Natural killer cell (primary cell): ENCODE results near the gene RUVBL2. TPM values are rescaled to one million over a fixed set of nuclear protein-coding genes. Genes with fewer than 3 reads are reported as not detected.
"Not testable (repeated sequence)": the region's sequence is repeated elsewhere in the genome, so short reads cannot be mapped to it uniquely, and the experiment has no call there.

Experiments used
- ATAC-seq, 3 donors: fragments of 150-1000 bp in 2 of 3; fragments of 200-7000 bp in 1 of 3; cut with Tn5 transposase; 1 replicate in 1 of 3; 2 replicates in 2 of 3; pipeline ENCODE4 v1.10.0; 2021; ENCODE audit warnings: mild to moderate bottlenecking in 2 of 3, moderate library complexity in 2 of 3
- DNase-seq, 2 donors: peaks; one replicate each; pipeline versions ENCODE4 v3.0.0 to v3.0.0-alpha.2; 2013 to 2021; ENCODE audit warnings: mixed read lengths in 1 of 2
- H3K27ac ChIP-seq: one replicate; pipeline ENCODE4 v1.5.1; 2013; ENCODE audit warnings: mild to moderate bottlenecking, low read length
- H3K27me3 ChIP-seq: one replicate; pipeline ENCODE4 v1.6.1; 2013; ENCODE audit warnings: low read length; ENCODE audit not compliant: control insufficient read depth, insufficient read depth
- H3K36me3 ChIP-seq: one replicate; pipeline ENCODE4 v1.6.1; 2013; ENCODE audit warnings: low read length; ENCODE audit not compliant: control insufficient read depth, insufficient read depth
- H3K4me1 ChIP-seq: one replicate; pipeline ENCODE4 v1.6.1; 2013; ENCODE audit warnings: low read length; ENCODE audit not compliant: control insufficient read depth, insufficient read depth
- H3K4me3 ChIP-seq: one replicate; pipeline ENCODE4 v1.5.1; 2013; ENCODE audit warnings: low read length
- H3K9me3 ChIP-seq: one replicate; pipeline ENCODE4 v1.6.1; 2013; ENCODE audit warnings: low read length; ENCODE audit not compliant: control insufficient read depth, insufficient read depth
- H3K27ac Mint-ChIP-seq, 2 donors: one replicate each; pipeline ENCODE4 v1.8.0; 2022; ENCODE audit warnings: mild to moderate bottlenecking in 2 of 2, mixed read lengths in 2 of 2, moderate library complexity in 1 of 2
- H3K27me3 Mint-ChIP-seq, 2 donors: one replicate each; pipeline ENCODE4 v1.8.0; 2022; ENCODE audit warnings: low read depth in 2 of 2, mixed read lengths in 2 of 2
- H3K36me3 Mint-ChIP-seq: one replicate; pipeline ENCODE4 v1.8.0; 2022; ENCODE audit warnings: mixed read lengths
- H3K4me1 Mint-ChIP-seq, 2 donors: one replicate each; pipeline ENCODE4 v1.8.0; 2022; ENCODE audit warnings: mixed read lengths in 2 of 2
- H3K4me3 Mint-ChIP-seq: one replicate; pipeline ENCODE4 v1.8.0; 2022; ENCODE audit warnings: mild to moderate bottlenecking, moderate library complexity, mixed read lengths
- H3K9me3 Mint-ChIP-seq, 2 donors: one replicate each; pipeline ENCODE4 v1.8.0; 2022; ENCODE audit warnings: mixed read lengths in 2 of 2
- CTCF ChIP-seq: fragments of 200-600 bp; IDR thresholded peaks from one replicate; pipeline ENCODE4 v1.8.0; 2022; ENCODE audit warnings: antibody characterized with exemption
- WGBS: methylation state at CpG from one replicate; pipeline ENCODE4 v1.1.7; 2013; ENCODE audit warnings: missing lambda C conversion rate; ENCODE audit not compliant: insufficient coverage; 5-methylcytosine and 5-hydroxymethylcytosine counted together
- intact Hi-C: fragments of 100-400 bp; cut with micrococcal nuclease; formaldehyde crosslinking; loops from one replicate; pipeline ENCODE4 v1.14.2; 2022
- total RNA-seq, 4 donors: library from RNA; stranded (reverse); fragments of 120-200 nt in 1 of 4; gene quantifications; one replicate each; pipeline versions ENCODE4 v1.2.3 to v1.2.4, GENCODE V29; 2013 to 2022

RUVBL2 gene
- total RNA-seq, 3 donors from 2014 or later (not counting 1 experiment from before 2014, with no cell fraction given): 23.6 to 28.3 (median 26.5) TPM

- 95% methylated on average over 16 of the region's 29 CpGs for WGBS
- Histone ChIP-seq H3K27me3 (peaks cover 3% of the 10 kb centered on the region), H3K4me3 (no peak overlapping the region), H3K27ac (no peak overlapping the region), H3K9me3 (no peaks in the 10 kb centered on the region), H3K4me1 (peaks cover 33% of the 10 kb centered on the region), H3K36me3 (peaks cover 6% of the 10 kb centered on the region)
- intact Hi-C loops: no loop called here
- TF ChIP-seq CTCF: no peak
- peak overlapping the region; percentile 49 for H3K4me3 Mint-ChIP-seq
- H3K27ac Mint-ChIP-seq: no peak overlapping the region
- H3K9me3 Mint-ChIP-seq: no peaks in the 10 kb centered on the region
- peaks cover 0 to 7% of the 10 kb centered on the region in 2 donors for H3K27me3 Mint-ChIP-seq
- no peaks in the 10 kb centered on the region for H3K36me3 Mint-ChIP-seq
- ATAC-seq (no peak), DNase-seq (peak in 1 of 2 donors; percentile 6)
- H3K4me1 Mint-ChIP-seq: peaks cover 15 to 33% of the 10 kb centered on the region in 2 donors
These were observed 22.6 kb downstream of the RUVBL2 start for GRCh38 chr19:49016067-49016839.

- no peaks in the 10 kb centered on the region for H3K9me3 Mint-ChIP-seq
- H3K36me3 ChIP-seq: no peaks in the 10 kb centered on the region
- H3K4me3 ChIP-seq: peak within 1 kb of the TSS; percentile 50
- no peaks in the 10 kb centered on the region for H3K36me3 Mint-ChIP-seq
- DNase-seq (peak in 1 of 2 donors; percentile 8), ATAC-seq (no peak)
- no peak for TF ChIP-seq CTCF
- peaks cover 0 to 7% of the 10 kb centered on the region in 2 donors for H3K27me3 Mint-ChIP-seq
- peak within 1 kb of the TSS in 1 of 2 donors; percentile 84 for H3K27ac Mint-ChIP-seq
- no peak within 1 kb of the TSS for H3K27ac ChIP-seq
- peaks cover 33% of the 10 kb centered on the region for H3K4me1 ChIP-seq
- H3K27me3 ChIP-seq: peaks cover 3% of the 10 kb centered on the region
- H3K9me3 ChIP-seq: no peaks in the 10 kb centered on the region
- H3K4me3 Mint-ChIP-seq: peak within 1 kb of the TSS; percentile 86
- WGBS: 67% methylated on average over 16 of the region's 17 CpGs
- intact Hi-C loops: no loop called here
- peaks cover 15 to 36% of the 10 kb centered on the region in 2 donors for H3K4me1 Mint-ChIP-seq
These were observed 23.5 kb downstream of the RUVBL2 start, which contains the start of gene LHB for GRCh38 chr19:49017041-49017665. LHB (minus strand) TSS chr19:49017091; CDS start chr19:49017081, 10 bp downstream.

- WGBS: under 1% methylated on average over 62 of the region's 62 CpGs
- DNase-seq (peak; percentile 62 to 80), ATAC-seq (peak; percentile 82 to 84 (median 84))
- H3K4me1 ChIP-seq: peaks cover 33% of the 10 kb centered on the region
- H3K4me3 ChIP-seq: peak overlapping the region; percentile 50
- no peaks in the 10 kb centered on the region for H3K9me3 Mint-ChIP-seq
- peak overlapping the region in 1 of 2 donors; percentile 84 for H3K27ac Mint-ChIP-seq
- H3K36me3 ChIP-seq: no peaks in the 10 kb centered on the region
- intact Hi-C loops: no loop called here
- H3K27me3 Mint-ChIP-seq: peaks cover 0 to 7% of the 10 kb centered on the region in 2 donors
- H3K9me3 ChIP-seq: no peaks in the 10 kb centered on the region
- TF ChIP-seq CTCF: peak; percentile 67
- no peak overlapping the region for H3K27ac ChIP-seq
- H3K36me3 Mint-ChIP-seq: no peaks in the 10 kb centered on the region
- H3K27me3 ChIP-seq: peaks cover 3% of the 10 kb centered on the region
- peak overlapping the region; percentile 86 for H3K4me3 Mint-ChIP-seq
- H3K4me1 Mint-ChIP-seq: peaks cover 15 to 36% of the 10 kb centered on the region in 2 donors
These were observed 24.1 kb downstream of the RUVBL2 start for GRCh38 chr19:49017666-49018351.

- H3K9me3 ChIP-seq, H3K36me3 ChIP-seq, H3K36me3 Mint-ChIP-seq, H3K27me3 ChIP-seq, H3K9me3 Mint-ChIP-seq, H3K27me3 Mint-ChIP-seq, intact Hi-C loops, ATAC-seq, H3K27ac ChIP-seq: not testable (repeated sequence)
- peak overlapping the region; percentile 86 for H3K4me3 Mint-ChIP-seq
- peaks cover 33% of the 10 kb centered on the region for H3K4me1 ChIP-seq
- H3K4me3 ChIP-seq: peak overlapping the region; percentile 50
- DNase-seq: peak in 1 of 2 donors; percentile 58
- H3K27ac Mint-ChIP-seq: peak overlapping the region in 1 of 2 donors; percentile 84
- peaks cover 15 to 36% of the 10 kb centered on the region in 2 donors for H3K4me1 Mint-ChIP-seq
- WGBS: 3% methylated on average over 50 of the region's 50 CpGs
These were observed 24.9 kb downstream of the RUVBL2 start for GRCh38 chr19:49018388-49019241.
